ENCODE data around the gene CDK3. TPM values are rescaled to one million over a fixed set of nuclear protein-coding genes. Genes with fewer than 3 reads are reported as not detected.

CDK3 gene
- total RNA-seq (1.3 TPM in 2 replicates), polyA plus RNA-seq (1.7 and 2.3 TPM in 2 replicates), polyA minus RNA-seq (ENCODE audit: low replicate concordance) (4.8 TPM in 1 of 2 replicates, not detected in the other)
- polyA plus RNA-seq (2012) = 1.6 and 1.7 TPM in 2 replicates

GRCh38 chr17:76000755-76001521, at the start of gene CDK3:
Gene CDK3 (plus strand): TSS chr17:76000855. CDS start chr17:76001426, 571 bp downstream.
- no peaks in the 10 kb centered on the region for H3K36me3 ChIP-seq (ENCODE audit: control insufficient read depth, insufficient read depth, low read length)
- no peak within 1 kb of the TSS for H2AFZ ChIP-seq (ENCODE audit: low read length)
- H4K20me1 ChIP-seq (ENCODE audit: control insufficient read depth, extremely low read depth, insufficient read depth, low read length) = no peaks in the 10 kb centered on the region
- H3K4me3 ChIP-seq (replicated peaks in 1 of 4; ENCODE audit: control extremely low read depth in 1 of 4, insufficient read depth in 1 of 4, low read depth in 3 of 4, low read length in 4 of 4) = no peak within 1 kb of the TSS
- no peaks in the 10 kb centered on the region for H3K4me1 ChIP-seq (ENCODE audit: control insufficient read depth, extremely low read depth, insufficient read depth, low read length)
- TF ChIP-seq EZH2 (IDR thresholded peaks at IDR 0.05; ENCODE audit: low read length, missing control alignments) (no peak), CTCF (conservative IDR thresholded peaks at IDR 0.05 in 1 of 2, IDR thresholded peaks at IDR 0.05 in 1 of 2; ENCODE audit: low read depth in 1 of 2, low read length in 2 of 2) (no peak)
- H3K9me3 ChIP-seq (ENCODE audit: control insufficient read depth, insufficient read depth, low read depth, low read length) = no peaks in the 10 kb centered on the region
- no peak within 1 kb of the TSS for H3K27ac ChIP-seq (ENCODE audit: insufficient read depth, low read length)
- no peak within 1 kb of the TSS for H3K9ac ChIP-seq (ENCODE audit: insufficient read depth, low read length)
- DNase-seq (ENCODE audit: low read depth in 2 of 2) = no peak
- no peaks in the 10 kb centered on the region for H3K79me2 ChIP-seq (ENCODE audit: control insufficient read depth, insufficient read depth, low read length)
- no peaks in the 10 kb centered on the region for H3K27me3 ChIP-seq (ENCODE audit: control insufficient read depth, insufficient read depth, low read length)
- H3K4me2 ChIP-seq (ENCODE audit: extremely low read depth, insufficient read depth, low read length) = no peak within 1 kb of the TSS

- no peaks in the 10 kb centered on the region for H3K27me3 ChIP-seq (ENCODE audit: control insufficient read depth, insufficient read depth, low read length)
- no peaks in the 10 kb centered on the region for H3K79me2 ChIP-seq (ENCODE audit: control insufficient read depth, insufficient read depth, low read length)
- DNase-seq (ENCODE audit: low read depth in 2 of 2) = peak; percentile 20 to 61
- no peak overlapping the region for H3K4me3 ChIP-seq (replicated peaks in 1 of 4; ENCODE audit: control extremely low read depth in 1 of 4, insufficient read depth in 1 of 4, low read depth in 3 of 4, low read length in 4 of 4)
- no peak overlapping the region for H2AFZ ChIP-seq (ENCODE audit: low read length)
- H4K20me1 ChIP-seq (ENCODE audit: control insufficient read depth, extremely low read depth, insufficient read depth, low read length) = no peaks in the 10 kb centered on the region
- H3K9ac ChIP-seq (ENCODE audit: insufficient read depth, low read length) = no peak overlapping the region
- TF ChIP-seq CTCF (conservative IDR thresholded peaks at IDR 0.05 in 1 of 2, IDR thresholded peaks at IDR 0.05 in 1 of 2; ENCODE audit: low read depth in 1 of 2, low read length in 2 of 2) (no peak), EZH2 (IDR thresholded peaks at IDR 0.05; ENCODE audit: low read length, missing control alignments) (no peak)
- H3K4me1 ChIP-seq (ENCODE audit: control insufficient read depth, extremely low read depth, insufficient read depth, low read length) = no peaks in the 10 kb centered on the region
- no peaks in the 10 kb centered on the region for H3K9me3 ChIP-seq (ENCODE audit: control insufficient read depth, insufficient read depth, low read depth, low read length)
- no peak overlapping the region for H3K4me2 ChIP-seq (ENCODE audit: extremely low read depth, insufficient read depth, low read length)
- H3K27ac ChIP-seq (ENCODE audit: insufficient read depth, low read length) = no peak overlapping the region
- H3K36me3 ChIP-seq (ENCODE audit: control insufficient read depth, insufficient read depth, low read length) = peaks cover 8% of the 10 kb centered on the region
Measured at GRCh38 chr17:75950855-75951554, 49.6 kb upstream of the CDK3 start.

- Histone ChIP-seq H3K27me3 (ENCODE audit: control insufficient read depth, insufficient read depth, low read length) (no peaks in the 10 kb centered on the region), H2AFZ (ENCODE audit: low read length) (no peak overlapping the region), H4K20me1 (ENCODE audit: control insufficient read depth, extremely low read depth, insufficient read depth, low read length) (no peaks in the 10 kb centered on the region), H3K36me3 (ENCODE audit: control insufficient read depth, insufficient read depth, low read length) (no peaks in the 10 kb centered on the region), H3K4me3 (replicated peaks in 1 of 4; ENCODE audit: control extremely low read depth in 1 of 4, insufficient read depth in 1 of 4, low read depth in 3 of 4, low read length in 4 of 4) (no peak overlapping the region), H3K4me1 (ENCODE audit: control insufficient read depth, extremely low read depth, insufficient read depth, low read length) (no peaks in the 10 kb centered on the region), H3K4me2 (ENCODE audit: extremely low read depth, insufficient read depth, low read length) (no peak overlapping the region), H3K9ac (ENCODE audit: insufficient read depth, low read length) (no peak overlapping the region), H3K27ac (ENCODE audit: insufficient read depth, low read length) (no peak overlapping the region), H3K79me2 (ENCODE audit: control insufficient read depth, insufficient read depth, low read length) (no peaks in the 10 kb centered on the region), H3K9me3 (ENCODE audit: control insufficient read depth, insufficient read depth, low read depth, low read length) (no peaks in the 10 kb centered on the region)
- DNase-seq (ENCODE audit: low read depth in 2 of 2) = no peak
- TF ChIP-seq EZH2 (IDR thresholded peaks at IDR 0.05; ENCODE audit: low read length, missing control alignments) (no peak), CTCF (conservative IDR thresholded peaks at IDR 0.05 in 1 of 2, IDR thresholded peaks at IDR 0.05 in 1 of 2; ENCODE audit: low read depth in 1 of 2, low read length in 2 of 2) (no peak)
Measured at GRCh38 chr17:75959051-75959838, 41.4 kb upstream of the CDK3 start.

All from fibroblast of lung (primary cell).